ENCODE measurements around the gene MITF.

The MITF gene

GRCh38 chr3:69983546-69984265 lies 244.4 kb downstream of the MITF start:
- DNase-seq (ENCODE audit: low read depth) = no peak
- TF ChIP-seq, protein P1, sequence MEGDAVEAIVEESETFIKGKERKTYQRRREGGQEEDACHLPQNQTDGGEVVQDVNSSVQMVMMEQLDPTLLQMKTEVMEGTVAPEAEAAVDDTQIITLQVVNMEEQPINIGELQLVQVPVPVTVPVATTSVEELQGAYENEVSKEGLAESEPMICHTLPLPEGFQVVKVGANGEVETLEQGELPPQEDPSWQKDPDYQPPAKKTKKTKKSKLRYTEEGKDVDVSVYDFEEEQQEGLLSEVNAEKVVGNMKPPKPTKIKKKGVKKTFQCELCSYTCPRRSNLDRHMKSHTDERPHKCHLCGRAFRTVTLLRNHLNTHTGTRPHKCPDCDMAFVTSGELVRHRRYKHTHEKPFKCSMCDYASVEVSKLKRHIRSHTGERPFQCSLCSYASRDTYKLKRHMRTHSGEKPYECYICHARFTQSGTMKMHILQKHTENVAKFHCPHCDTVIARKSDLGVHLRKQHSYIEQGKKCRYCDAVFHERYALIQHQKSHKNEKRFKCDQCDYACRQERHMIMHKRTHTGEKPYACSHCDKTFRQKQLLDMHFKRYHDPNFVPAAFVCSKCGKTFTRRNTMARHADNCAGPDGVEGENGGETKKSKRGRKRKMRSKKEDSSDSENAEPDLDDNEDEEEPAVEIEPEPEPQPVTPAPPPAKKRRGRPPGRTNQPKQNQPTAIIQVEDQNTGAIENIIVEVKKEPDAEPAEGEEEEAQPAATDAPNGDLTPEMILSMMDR (conservative IDR thresholded peaks at IDR 0.05; ENCODE audit: low read depth, low read length) = no peak
- H3K4me3 ChIP-seq (ENCODE audit: low read depth, low read length) = no peak overlapping the region

DNA sequence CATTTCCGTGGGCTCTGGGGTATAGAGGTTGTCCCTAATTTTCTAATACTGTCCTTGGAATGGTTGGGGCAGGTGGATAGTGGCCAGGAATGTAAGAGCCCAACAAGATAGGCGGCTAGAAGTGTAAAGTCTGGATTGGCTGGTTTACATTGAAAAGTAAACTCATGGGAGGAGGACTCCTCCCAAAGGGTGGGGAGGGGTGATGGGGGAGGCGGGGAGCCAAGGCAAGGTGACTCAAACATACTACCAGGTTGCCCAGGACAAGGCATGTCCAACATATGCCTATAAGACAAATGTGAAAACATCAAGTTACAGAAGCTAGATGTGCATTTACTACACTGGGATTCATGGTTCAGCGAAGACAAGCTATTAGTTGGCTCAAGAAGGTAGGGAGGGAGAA lies 246.0 kb downstream of the MITF start:
- no peak overlapping the region for H3K4me3 ChIP-seq (ENCODE audit: low read depth, low read length)
- DNase-seq (ENCODE audit: low read depth) = no peak
- TF ChIP-seq, protein P1 (conservative IDR thresholded peaks at IDR 0.05; ENCODE audit: low read depth, low read length) = no peak

DNA sequence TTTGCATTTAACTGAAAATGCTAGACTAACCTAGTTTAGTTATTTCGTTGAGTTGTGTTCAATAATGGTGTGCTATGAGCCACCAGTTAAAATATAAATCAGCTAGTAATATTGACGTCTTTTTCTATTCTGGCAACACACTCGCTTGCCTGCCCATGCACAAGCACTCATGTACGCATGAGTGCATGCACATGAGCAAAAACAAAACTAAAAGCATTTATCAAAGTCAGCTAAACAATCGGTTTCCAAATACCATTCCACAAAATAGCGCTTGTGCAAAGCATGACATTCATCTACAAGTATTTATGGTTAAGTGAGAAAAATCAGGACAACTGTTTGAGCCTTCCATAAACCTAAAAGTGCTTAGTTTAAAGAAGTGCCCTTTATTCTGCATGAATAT lies 247.2 kb downstream of the MITF start:
- no peak overlapping the region for H3K4me3 ChIP-seq (ENCODE audit: low read depth, low read length)
- DNase-seq (ENCODE audit: low read depth) = no peak
- TF ChIP-seq, protein P1 (conservative IDR thresholded peaks at IDR 0.05; ENCODE audit: low read depth, low read length) = no peak

DNA sequence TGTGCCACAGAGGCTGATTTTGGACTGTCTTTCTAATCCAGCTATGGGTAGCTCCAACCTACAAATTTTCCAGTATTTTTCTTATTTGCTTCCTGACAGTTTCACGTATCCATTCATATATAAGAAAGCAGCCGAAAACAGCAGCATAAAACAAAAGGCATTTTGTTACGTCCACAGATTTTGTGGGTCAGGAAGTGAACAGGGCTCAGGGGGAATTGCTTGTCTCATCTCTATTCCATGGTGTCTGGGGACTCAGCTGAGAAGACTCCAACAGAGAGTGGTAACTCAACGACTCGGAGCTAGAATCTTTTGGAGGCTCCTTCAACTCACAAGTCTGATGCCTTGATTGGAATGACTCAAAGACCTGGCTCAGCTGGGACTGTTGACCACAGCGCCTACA lies 248.6 kb downstream of the MITF start:
- DNase-seq (ENCODE audit: low read depth) = no peak
- H3K4me3 ChIP-seq (ENCODE audit: low read depth, low read length) = no peak overlapping the region
- TF ChIP-seq, protein P1 (conservative IDR thresholded peaks at IDR 0.05; ENCODE audit: low read depth, low read length) = no peak

DNA sequence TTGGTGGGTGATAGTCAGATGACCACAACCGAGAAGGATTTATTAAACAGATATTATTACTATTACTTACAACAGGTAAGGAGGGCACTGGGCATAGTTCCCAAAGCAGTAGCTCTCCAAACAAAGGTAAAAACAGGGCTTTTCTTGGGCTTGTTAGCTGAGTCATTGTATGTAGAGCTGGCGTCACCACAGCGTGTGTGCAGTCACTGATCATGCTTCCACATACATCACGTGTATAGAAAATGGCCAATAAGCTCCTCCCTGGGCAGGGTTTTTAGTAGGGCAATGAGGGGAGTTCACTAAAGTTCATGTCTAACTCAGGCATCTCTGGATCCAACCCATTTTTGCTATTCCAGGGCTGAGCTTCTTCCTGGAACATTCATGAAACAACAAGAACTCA lies 254.5 kb downstream of the MITF start:
- no peak for DNase-seq (ENCODE audit: low read depth)

GRCh38 chr3:69994919-69995318 lies 255.7 kb downstream of the MITF start:
- no peak overlapping the region for H3K4me3 ChIP-seq (ENCODE audit: low read depth, low read length)
- TF ChIP-seq, protein P1 (conservative IDR thresholded peaks at IDR 0.05; ENCODE audit: low read depth, low read length) = no peak
- no peak for DNase-seq (ENCODE audit: low read depth)

More for the DNA sequence above, 254.5 kb downstream of the MITF start:
- H3K4me3 ChIP-seq (ENCODE audit: low read depth, low read length) = no peak overlapping the region
- TF ChIP-seq, protein P1 (conservative IDR thresholded peaks at IDR 0.05; ENCODE audit: low read depth, low read length) = no peak
